Measurements from ENCODE around the gene SEL1L.
A peak's percentile ranks its signal among the peaks of the same experiment; 100 is the strongest.
"Not testable (repeated sequence)": the region's sequence is repeated elsewhere in the genome, so short reads cannot be mapped to it uniquely, and the experiment has no call there.

The SEL1L gene
- 200 to 491 (median 306) reads per million in 17 experiments for total RNA-seq

DNA sequence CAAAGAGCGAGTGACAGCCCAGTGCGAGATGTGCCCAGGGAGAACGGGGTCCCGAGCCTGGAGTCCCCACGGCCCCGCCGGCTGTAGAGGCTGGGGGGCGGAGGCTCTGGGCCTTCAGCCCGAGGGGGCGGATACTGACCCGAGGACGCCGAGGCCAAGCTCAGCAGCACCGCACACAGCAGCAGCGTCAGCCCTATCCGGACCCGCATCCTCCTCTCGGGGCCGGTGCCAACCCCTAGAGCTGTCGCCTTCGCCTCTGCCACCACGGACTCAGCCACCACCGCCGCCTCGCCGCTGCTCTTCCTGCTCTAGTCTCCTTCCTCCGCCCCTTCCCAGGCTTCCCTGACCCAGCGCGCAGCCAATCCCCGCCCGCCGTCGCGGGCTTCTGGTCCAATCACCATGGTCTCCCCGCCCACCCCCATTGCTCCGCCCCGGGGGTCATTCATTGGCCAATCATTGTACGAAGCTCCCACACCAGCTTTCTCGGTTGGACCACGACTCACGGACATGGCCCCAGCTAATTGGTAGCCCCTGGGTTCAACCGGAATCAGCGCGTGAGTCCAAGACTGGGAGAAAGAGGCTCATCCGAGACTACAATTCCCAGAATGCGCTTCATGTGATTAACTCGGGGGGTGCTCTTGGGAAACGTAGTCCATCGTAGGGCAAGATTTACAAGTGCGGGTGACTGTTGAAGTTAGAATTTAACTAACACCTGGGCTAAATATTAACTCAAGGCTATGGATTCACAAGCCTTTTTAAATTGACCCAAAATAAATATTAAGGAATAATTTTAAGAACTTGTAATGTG lies at the start of gene SEL1L:
Gene SEL1L, minus strand, starts transcription at position 318 of the 808 bp plus-strand sequence. Its CDS starts 109 bp downstream, at position 209.
- peak; percentile 99 to 100 (median 99) for DNase-seq

GRCh38 chr14:81582420-81582819 lies 48.8 kb upstream of the SEL1L start:
- DNase-seq: no peak

GRCh38 chr14:81579115-81579514 lies 45.5 kb upstream of the SEL1L start:
- DNase-seq: no peak

DNA sequence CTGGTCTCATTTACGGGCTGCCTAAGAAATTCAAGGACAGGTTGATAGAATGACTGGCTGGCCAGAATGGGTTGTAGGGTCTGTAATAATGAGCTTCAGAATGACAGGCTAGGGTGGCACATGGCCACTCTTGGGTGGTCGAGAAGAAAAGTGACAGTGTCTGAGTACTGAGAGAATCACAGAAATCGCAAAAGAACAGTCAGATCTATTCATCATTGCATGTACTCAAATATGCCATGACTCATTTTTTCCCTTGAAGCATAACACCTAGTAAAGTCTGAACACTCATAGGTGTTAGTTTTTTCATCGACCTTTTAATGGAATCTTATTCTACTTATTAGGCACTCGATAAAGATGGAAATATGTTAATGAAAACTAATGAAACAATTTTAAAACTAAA lies 37.8 kb upstream of the SEL1L start:
- DNase-seq: no peak

DNA sequence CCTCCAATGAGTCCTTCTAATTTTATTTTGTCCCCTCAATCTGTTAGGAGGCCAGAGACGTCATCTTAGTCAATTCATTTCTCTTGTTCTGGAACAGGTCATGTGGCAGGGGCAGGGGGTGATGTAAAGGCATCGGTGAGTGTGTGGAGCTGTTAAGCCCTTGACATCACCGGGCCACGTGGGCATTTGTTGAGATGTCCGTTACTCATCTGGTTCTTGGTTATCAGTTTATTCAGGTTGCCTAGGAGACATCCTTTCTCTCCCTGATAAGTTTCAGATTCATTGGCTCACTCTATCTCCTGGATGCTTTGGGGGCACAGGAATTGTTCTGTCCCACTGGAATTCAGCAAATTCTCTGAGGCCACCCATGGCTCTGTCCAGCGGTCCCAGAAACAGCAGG lies 33.6 kb upstream of the SEL1L start:
- DNase-seq: no peak

DNA sequence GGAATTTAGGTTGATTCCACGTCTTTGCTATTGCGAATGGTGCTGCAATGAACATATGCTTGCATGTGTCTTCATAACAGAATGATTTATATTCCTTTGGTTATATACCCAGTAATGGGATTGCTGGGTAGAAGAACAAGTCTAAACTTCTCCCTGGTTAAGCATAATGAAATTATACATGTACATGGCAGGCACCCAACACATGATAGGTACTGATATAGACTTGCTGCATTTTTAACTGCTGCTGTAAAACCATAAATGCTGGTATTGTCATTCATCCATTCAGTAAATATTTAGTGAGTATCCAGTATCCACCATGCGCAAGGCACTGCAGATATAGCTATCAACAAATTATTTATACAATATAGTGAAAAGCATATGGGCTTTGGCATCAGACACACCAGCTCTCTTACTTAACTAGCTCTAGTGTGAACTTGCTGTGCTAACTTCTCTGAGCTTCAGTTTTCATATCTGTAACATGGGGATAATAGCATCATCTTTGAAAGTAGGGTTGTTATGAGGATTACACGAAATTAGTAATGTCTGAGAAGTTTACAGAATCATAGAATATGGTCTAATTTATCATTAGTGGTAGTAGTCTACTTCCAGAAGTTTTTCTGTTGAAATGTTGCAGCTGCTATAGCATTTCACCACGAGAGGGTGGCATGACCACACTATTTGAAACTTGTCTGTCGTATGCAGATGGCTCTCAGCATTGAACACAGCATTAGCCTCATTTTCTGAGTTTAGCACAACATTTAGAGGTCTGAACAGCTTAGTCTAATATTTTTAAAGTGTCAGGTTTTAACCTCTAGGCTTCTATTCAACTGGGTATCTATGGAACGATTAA lies 32.0 kb upstream of the SEL1L start:
- DNase-seq: peak; percentile 15 to 30 (median 23)

DNA sequence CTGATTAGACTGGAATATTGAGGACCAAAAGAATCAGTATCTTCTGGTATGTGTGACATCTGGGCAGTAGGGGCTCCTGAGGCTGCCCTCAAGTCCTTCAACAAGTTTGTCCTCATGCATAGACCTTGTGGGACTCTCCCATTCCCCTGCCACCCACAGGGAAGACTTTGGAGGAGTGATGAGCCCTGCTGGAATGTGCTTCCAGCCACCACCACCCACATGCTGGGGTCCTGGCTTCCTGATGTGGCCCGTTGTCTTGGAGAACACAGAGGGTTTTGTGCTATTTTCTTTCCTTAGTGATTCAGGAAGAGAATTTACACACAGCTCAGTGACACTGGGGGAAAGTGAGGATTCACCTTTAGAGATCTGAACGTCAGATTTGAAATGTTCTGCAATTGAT lies 29.2 kb upstream of the SEL1L start:
- no peak for DNase-seq

GRCh38 chr14:81561084-81561775 lies 27.6 kb upstream of the SEL1L start:
- no peak for DNase-seq

DNA sequence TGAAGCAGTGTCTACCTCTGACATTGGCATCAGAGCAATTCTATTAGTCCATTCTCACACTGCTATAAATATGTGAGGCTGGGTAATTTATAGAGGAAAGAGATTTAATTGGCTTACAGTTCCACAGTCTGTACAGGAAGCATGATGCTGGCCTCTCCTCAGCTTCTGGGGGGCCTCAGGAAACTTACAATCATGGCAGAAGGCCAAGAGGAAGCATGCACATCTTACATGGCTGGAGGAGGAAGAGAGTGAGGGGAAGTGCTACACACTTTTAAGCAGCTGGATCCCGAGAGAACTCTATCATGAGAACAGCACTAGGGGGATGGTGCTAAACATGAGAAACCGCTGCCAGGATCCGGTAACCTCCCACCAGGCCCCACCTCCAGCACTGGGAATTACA lies 25.7 kb upstream of the SEL1L start:
- peak in 2 of 4 experiments; percentile 5 to 19 for DNase-seq

GRCh38 chr14:81557146-81557545 lies 23.5 kb upstream of the SEL1L start:
- DNase-seq: no peak

- DNase-seq: no peak
Measured at GRCh38 chr14:81555684-81556083, 22.0 kb upstream of the SEL1L start.

GRCh38 chr14:81555051-81555450 lies 21.4 kb upstream of the SEL1L start:
- DNase-seq: no peak

- DNase-seq: no peak
Measured at GRCh38 chr14:81551471-81551870, 17.8 kb upstream of the SEL1L start.

GRCh38 chr14:81550001-81550637 lies 16.5 kb upstream of the SEL1L start:
- DNase-seq: no peak

DNA sequence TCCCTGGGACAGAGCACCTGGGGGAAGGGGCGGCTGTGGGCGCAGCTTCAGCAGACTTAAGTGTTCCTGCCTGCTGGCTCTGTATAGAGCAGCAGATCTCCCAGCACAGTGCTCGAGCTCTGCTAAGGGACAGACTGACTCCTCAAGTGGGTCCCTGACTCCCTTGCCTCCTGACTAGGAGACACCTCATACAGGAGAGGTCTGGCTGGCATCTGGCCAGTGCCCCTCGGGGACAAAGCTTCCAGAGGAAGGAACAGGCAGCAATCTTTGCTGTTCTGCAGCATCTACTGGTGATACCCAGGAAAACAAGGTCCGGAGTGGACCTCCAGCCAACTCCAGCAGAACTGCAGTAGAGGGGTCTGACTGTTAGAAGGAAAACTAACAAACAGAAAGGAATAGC lies 7.6 kb upstream of the SEL1L start:
- DNase-seq: not testable (repeated sequence)

- no peak for DNase-seq
Measured at GRCh38 chr14:81537193-81537592, 3.5 kb upstream of the SEL1L start.

DNA sequence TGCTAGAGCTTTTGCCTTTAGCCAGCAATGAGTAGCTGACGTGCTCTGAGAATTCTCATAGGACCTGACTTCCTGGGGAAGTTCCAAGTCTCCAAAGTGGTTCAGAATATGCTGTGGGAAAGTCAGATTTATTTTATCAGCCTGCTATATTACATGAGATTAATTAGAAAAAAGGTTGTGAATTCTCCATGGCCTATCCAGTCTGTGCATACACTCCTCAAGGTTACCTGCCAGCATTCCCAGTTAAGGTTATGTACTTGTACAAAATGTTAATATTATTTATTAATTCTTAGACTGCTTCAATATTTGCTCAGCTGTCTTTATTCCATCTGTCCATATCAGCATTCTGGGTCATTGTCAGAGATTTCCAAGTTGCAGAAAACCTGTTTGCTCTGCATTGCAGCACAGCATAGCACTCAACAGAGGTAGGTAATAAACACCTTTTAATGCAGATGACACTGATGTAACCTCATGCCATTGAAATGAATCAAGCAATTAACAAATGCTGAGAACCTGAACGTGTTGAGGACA lies 2.7 kb upstream of the SEL1L start:
- no peak for DNase-seq

DNA sequence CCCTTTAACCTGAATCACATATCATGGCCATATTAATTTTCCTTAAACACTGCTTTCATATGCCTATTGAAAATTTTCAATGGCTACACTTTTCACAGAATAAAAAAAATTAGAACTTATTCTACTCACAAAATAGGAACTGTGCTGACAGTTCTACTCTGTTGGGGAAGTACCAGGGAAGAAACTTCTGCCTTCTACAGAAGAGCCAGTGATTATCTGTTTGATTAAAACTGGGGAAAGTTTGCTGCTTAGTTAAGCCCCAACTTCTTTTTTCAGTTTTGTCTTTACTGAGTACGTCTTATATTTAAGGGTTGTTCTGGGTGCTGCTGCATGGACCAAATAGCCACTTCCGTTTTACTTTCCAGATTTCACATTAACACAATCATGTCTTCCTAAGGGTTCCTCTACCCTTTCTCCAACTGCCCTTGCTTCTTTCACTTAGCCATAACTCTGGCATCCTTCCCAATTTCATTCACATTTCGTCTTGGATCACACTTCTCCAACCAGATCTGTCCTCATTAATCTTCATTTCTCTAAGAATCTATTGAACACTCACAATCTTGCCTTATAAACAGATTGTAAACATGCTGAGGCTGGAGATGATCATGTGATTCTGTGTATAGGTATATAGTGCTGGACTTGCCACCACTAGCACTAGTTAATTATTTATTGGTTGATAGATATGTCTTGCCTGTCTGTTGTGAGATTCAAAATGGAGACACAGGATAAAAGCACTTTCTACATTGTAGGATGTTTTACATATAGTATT lies 1.9 kb upstream of the SEL1L start:
- peak; percentile 13 to 69 (median 42) for DNase-seq

GRCh38 chr14:81534510-81535074 lies 939 bp upstream of the SEL1L start:
- peak in 3 of 4 experiments; percentile 19 to 40 (median 37) for DNase-seq

- no peak for DNase-seq
Measured at GRCh38 chr14:81533212-81533535, 479 bp downstream of the SEL1L start.

DNA sequence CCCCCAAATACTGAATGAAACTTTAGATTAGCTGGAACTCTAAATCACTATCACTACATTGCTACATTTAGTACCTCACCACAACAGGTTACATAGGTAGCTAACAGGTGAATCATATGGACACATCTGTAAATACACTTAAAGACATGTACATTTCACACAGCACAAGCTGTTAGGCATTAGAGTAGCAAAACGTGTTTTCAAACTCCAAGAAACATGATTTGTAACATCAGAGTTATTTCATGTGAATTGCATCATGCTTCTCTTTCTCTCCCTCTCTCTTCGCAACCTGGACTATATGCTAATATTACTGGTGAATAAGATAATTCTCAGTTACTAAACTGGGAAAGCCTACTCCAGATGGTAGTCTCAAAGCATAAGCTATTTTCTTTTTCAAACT lies 4.3 kb downstream of the SEL1L start:
- DNase-seq: peak in 1 of 4 experiments; percentile 16

Measured in suppressor macrophage (primary cell).